GM19395 (cell line): ENCODE results near the gene RCAN2.

Experiments
- ATAC-seq: cut with Tn5 transposase; IDR thresholded peaks from one replicate; pipeline ENCODE4 v1.9.1; 2021; ENCODE audit warnings: mild to moderate bottlenecking, moderate library complexity; ENCODE audit not compliant: unreplicated experiment

RCAN2 gene

GRCh38 chr6:46491201-46491627 is at the start of gene RCAN2:
Gene RCAN2, minus strand, starts transcription at chr6:46491449.
- ATAC-seq: no peak

- no peak for ATAC-seq
Observed at GRCh38 chr6:46539866-46540265, 48.6 kb upstream of the RCAN2 start.

GRCh38 chr6:46538800-46539480 is 47.7 kb upstream of the RCAN2 start:
- no peak for ATAC-seq

- ATAC-seq: no peak
Observed at GRCh38 chr6:46530896-46531295, 39.6 kb upstream of the RCAN2 start.

DNA sequence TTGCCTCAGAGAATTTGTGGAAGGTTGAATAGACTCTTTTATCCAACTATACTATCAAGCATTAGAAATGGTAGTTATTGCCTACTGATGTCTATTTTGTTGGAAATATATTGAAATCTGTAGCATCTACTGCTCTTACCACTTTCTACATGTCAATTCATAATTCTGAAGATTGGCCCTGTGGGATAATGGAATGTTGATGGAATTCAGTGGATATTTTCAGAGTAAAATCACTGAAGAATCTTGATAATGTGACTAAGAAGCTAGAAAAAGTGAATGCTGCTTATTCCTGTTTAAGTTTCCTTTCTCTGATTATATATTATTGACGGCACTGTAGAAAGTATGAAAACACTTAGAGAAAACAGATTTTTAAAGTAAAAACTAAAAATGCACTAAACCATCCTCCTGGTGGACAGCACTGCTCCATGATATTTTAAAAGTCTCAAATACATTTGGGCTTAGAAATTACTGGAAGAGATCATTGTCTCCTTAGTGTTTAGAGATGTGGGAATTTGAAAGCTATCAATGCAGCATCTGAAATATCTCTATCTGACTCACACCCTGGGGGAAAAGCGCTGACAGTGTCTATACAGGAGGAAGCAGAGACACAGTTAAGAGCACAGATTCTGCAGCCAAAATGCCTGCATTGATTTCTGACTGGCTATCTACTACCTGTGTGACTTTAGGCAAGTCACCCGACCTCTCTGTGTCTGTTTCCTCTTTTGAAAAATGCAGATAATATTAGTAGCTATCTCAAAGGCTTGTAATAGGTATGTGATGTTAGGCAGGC is 37.9 kb upstream of the RCAN2 start:
- no peak for ATAC-seq

- no peak for ATAC-seq
Observed at GRCh38 chr6:46526607-46527006, 35.4 kb upstream of the RCAN2 start.

- ATAC-seq: no peak
Observed at GRCh38 chr6:46525583-46525982, 34.3 kb upstream of the RCAN2 start.

GRCh38 chr6:46521464-46521971 is 30.3 kb upstream of the RCAN2 start:
- no peak for ATAC-seq

DNA sequence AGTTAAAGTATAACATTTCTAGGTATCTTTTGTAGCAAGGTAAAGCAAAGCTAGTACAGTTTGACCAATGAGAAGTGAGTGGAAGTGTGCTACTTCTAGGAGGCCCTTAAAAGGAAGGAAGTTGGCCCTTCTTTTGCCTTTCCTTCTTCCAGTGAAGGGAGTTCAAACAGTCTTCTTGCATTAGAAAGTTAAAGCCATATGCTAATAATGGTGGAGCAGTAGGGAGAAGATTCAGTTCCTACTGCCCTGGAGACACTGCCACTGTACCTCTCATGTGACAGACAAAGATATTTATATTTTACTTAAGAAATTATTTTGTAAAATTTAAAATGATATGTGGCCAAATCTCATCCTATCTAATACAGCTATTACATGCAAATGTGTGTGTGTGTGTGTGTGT is 26.0 kb upstream of the RCAN2 start:
- no peak for ATAC-seq

- no peak for ATAC-seq
Observed at GRCh38 chr6:46513533-46513932, 22.3 kb upstream of the RCAN2 start.

DNA sequence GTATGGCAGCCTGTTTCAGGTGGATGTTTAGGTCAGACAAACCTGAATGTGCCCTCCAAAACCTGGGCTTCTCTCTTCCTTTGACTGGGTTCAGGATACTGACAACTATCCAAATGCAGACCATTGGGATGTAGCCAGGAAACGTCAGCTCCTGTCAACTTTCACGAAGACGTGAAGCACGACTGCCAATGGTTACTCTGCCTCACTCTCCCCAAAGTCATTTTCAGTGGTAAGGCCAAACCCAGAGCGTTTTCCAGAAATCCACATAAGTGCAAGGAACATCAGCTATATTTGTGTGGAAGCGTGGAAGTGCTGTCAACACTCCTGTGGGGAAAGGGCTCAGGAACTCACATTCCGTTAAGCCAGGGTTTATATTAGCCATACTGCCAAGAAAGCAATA is 20.1 kb upstream of the RCAN2 start:
- ATAC-seq: no peak

DNA sequence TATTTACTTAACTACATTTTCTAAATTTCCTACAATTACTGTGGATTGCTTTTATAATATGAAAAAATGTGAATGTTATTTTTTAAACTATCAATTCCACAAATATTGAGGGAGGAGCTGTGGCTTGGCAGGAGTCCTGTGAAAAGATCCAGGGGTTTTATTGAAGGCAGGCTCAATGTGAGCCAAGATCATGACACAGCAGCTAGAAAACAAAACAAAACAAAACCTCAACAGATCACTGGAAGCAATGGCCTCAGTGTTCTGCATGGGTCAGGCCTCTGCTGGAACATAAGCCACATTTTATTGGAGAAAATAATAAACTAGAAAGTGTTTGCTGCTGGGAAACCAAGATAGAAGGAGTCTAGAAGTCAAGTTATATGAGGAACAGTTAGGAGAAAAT is 19.4 kb upstream of the RCAN2 start:
- no peak for ATAC-seq

- no peak for ATAC-seq
Observed at GRCh38 chr6:46509981-46510510, 18.8 kb upstream of the RCAN2 start.

- no peak for ATAC-seq
Observed at GRCh38 chr6:46509063-46509462, 17.8 kb upstream of the RCAN2 start.

DNA sequence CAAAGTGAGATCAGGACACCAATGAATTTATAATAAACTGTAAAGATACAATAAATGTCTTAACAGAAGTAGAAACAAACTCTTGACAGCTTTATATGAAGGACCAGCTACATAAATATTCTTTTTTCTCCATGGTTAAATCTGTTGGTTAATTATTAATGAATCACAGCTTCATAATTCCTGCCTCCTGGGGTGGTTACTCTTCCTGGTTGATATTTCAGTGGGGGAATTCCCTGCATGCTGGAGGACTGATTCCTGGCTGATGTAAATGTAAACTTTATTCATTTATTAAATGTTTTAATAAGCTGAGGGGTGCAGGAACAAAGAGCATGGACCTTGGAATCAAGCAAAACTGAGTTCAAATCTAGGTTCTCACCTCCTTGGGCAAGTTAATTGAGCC is 16.2 kb upstream of the RCAN2 start:
- ATAC-seq: no peak

DNA sequence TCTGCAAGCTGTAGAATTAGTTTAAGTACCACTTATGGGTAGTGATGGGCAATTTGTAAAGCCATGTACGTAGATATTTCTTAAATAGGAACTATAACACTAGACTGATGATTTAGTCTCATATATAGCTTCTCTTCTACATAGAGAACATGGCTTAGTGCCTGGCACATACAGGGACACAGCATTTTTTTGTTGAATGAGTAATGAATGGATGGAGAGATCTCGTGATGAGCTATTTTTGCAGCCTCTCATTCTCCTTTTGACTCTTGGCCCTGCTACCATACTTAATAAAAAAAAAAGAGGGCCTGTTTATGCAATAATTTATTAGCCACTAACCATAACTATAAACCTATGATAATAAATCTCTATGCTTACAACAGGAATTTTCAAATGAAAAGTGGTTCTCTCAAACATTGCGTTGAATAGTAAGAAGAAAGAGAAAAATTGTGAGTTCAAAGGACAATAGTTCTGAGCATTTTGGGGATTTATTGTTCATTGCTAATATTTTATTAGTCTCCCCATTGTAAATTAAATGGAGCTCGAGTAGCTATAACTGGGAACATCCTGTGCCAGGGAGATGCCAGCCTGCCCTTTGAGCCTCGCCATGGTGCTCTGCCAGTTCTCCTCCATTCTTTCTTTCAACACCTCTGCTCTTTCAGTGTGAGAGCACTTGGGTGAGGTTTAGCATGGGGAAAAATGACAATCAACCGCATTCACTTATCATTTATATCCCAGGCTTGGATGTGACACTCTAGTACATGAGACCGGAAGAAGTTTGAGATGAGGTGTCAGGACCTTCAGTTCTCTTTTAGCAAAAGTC is 14.7 kb upstream of the RCAN2 start:
- no peak for ATAC-seq

GRCh38 chr6:46504242-46504641 is 13.0 kb upstream of the RCAN2 start:
- ATAC-seq: no peak

GRCh38 chr6:46502486-46503119 is 11.4 kb upstream of the RCAN2 start:
- no peak for ATAC-seq

DNA sequence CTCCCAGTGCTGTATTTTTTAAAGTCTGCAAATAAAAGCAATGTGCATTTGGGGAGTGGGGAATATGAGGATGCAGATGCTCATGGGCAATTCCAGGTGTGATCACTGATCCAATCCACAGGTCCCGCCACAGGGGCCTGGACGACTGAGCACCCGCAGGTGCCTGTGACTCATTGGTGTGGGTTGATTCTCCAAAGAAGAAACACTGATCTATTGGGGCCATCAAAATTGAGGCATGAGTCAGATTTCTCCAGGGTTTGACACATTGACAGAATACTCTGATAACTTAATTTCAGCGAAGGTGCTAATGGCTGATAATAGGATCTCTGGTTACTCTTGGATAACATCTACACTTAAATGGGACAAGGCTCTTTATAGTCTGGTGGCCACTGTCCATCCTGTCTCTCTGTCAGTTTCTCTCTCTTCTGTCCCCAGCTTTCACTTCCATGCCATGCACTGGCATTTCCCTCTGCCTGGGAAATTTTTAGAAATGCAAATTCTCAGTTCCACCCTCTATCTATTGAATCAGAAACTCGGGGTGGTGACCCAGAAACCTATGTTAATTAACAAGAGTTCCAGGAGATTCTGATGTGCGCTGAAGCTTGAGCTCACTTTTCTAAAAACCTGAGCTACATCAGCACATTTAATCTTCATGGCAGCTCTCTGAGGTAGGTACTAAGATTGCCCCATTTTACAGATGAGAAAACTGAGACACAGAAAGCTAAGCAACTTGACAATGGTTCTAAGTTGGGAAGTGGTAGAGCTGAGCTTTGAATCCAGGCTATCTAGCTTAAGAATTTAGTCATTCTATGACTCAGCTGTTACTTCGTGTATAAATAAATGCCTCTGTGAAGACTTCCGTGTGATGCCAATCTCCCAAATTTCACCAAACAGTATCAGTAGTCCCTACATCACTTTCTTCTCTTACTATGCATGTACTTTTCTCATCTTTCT is 10.2 kb upstream of the RCAN2 start:
- ATAC-seq: no peak

GRCh38 chr6:46500382-46500781 is 9.1 kb upstream of the RCAN2 start:
- no peak for ATAC-seq
